SU-DHL-6 (cell line): Measurements from ENCODE around the gene MIB2.

Source experiments
- H2AFZ ChIP-seq: fragments of 200-600 bp; sonication (generic); 2 replicates; pipeline ENCODE4 v1.6.1; 2014; ENCODE audit warnings: low read depth, mild to moderate bottlenecking, moderate library complexity, mixed read lengths, antibody characterized with exemption, low read length; ENCODE audit not compliant: severe bottlenecking
- H3F3A ChIP-seq: fragments of 200-600 bp; shearing (Covaris generic); 2 replicates; pipeline ENCODE4 v1.6.0; 2016; ENCODE audit warnings: antibody characterized with exemption, mild to moderate bottlenecking; ENCODE audit not compliant: insufficient read depth
- H3K27ac ChIP-seq: fragments of 200-600 bp; sonication (generic); 2 replicates; pipeline ENCODE4 v1.5.1; 2016; ENCODE audit warnings: low read depth, mild to moderate bottlenecking, low read length, moderate library complexity, mixed read lengths
- H3K27me3 ChIP-seq: fragments of 200-600 bp; sonication (generic), shearing (Covaris generic); 2 replicates; pipeline ENCODE4 v1.6.0; 2014; ENCODE audit warnings: mild to moderate bottlenecking, low read length
- H3K36me3 ChIP-seq: fragments of 200-600 bp; sonication (generic); 2 replicates; pipeline ENCODE4 v1.6.1; 2014; ENCODE audit warnings: mild to moderate bottlenecking, low read length, mixed read lengths
- H3K4me2 ChIP-seq: fragments of 300-600, 200-600 bp; shearing (Covaris generic), sonication (generic); 2 replicates; pipeline ENCODE4 v1.6.0; 2014; ENCODE audit warnings: low read length, low read depth, mild to moderate bottlenecking; ENCODE audit not compliant: poor library complexity, severe bottlenecking
- H3K4me3 ChIP-seq: fragments of 200-600 bp; sonication (generic); 2 replicates; pipeline ENCODE4 v1.5.1; 2014; ENCODE audit warnings: antibody characterized with exemption, low read length, mild to moderate bottlenecking, mixed read lengths; ENCODE audit not compliant: insufficient read depth, poor library complexity, severe bottlenecking
- H3K79me2 ChIP-seq: fragments of 200-600 bp; sonication (generic); 2 replicates; pipeline ENCODE4 v1.6.1; 2014; ENCODE audit warnings: mild to moderate bottlenecking, low read length, moderate library complexity; ENCODE audit not compliant: insufficient read depth
- H3K9ac ChIP-seq: fragments of 200-600 bp; sonication (generic); 2 replicates; pipeline ENCODE4 v1.7.0; 2014; ENCODE audit warnings: mild to moderate bottlenecking, low read length
- H3K9me2 ChIP-seq: fragments of 200-600 bp; sonication (generic); replicated peaks from 2 replicates; pipeline ENCODE4 v1.6.1; 2014; ENCODE audit warnings: low read length; ENCODE audit not compliant: insufficient read depth
- H3K9me3 ChIP-seq: fragments of 200-600 bp; sonication (generic); 2 replicates; pipeline ENCODE4 v1.6.1; 2014; ENCODE audit warnings: low read length, mixed read lengths; ENCODE audit not compliant: insufficient read depth
- H4K20me1 ChIP-seq: fragments of 200-600 bp; sonication (generic); 2 replicates; pipeline ENCODE4 v1.6.1; 2014; ENCODE audit warnings: low read depth, mild to moderate bottlenecking, antibody characterized with exemption, low read length, moderate library complexity, mixed read lengths
- EZH2phosphoT487 ChIP-seq: fragments of 200-600 bp; sonication (generic), shearing (Covaris generic); conservative IDR thresholded peaks from 2 replicates; pipeline ENCODE4 v1.6.1; 2018; ENCODE audit warnings: mild to moderate bottlenecking, antibody characterized with exemption, low read length, moderate library complexity, mixed read lengths
- TF ChIP-seq, protein P1 (sequence below): fragments of 200-600 bp; sonication (generic); IDR thresholded peaks from one replicate; pipeline ENCODE4 v1.5.1; 2017; ENCODE audit warnings: antibody characterized with exemption, mild to moderate bottlenecking, low read length, moderate library complexity; ENCODE audit not compliant: insufficient read depth, poor library complexity, severe bottlenecking

The MIB2 gene

GRCh38 chr1:1577367-1578011, 37.8 kb upstream of the MIB2 start:
- Histone ChIP-seq H4K20me1 (0 out of 2 replicates have a peak, but pooled peaks cover 4% of the 10 kb centered on the region), H3K9ac (no peak overlapping the region), H3K4me3 (no peak overlapping the region)

GRCh38 chr1:1578371-1578940, 36.8 kb upstream of the MIB2 start:
- Histone ChIP-seq H3K9ac (no peak overlapping the region), H4K20me1 (0 out of 2 replicates have a peak, but pooled peaks cover 3% of the 10 kb centered on the region), H3K36me3 (no peaks in the 10 kb centered on the region), H2AFZ (no peak overlapping the region), H3K9me2 (no peaks in the 10 kb centered on the region), H3F3A (no peaks in the 10 kb centered on the region), H3K4me3 (no peak overlapping the region), H3K27ac (no peak overlapping the region), H3K9me3 (no peaks in the 10 kb centered on the region), H3K79me2 (peaks cover 10% of the 10 kb centered on the region), H3K4me2 (no peak overlapping the region), H3K27me3 (no peaks in the 10 kb centered on the region)
- TF ChIP-seq, protein P1, sequence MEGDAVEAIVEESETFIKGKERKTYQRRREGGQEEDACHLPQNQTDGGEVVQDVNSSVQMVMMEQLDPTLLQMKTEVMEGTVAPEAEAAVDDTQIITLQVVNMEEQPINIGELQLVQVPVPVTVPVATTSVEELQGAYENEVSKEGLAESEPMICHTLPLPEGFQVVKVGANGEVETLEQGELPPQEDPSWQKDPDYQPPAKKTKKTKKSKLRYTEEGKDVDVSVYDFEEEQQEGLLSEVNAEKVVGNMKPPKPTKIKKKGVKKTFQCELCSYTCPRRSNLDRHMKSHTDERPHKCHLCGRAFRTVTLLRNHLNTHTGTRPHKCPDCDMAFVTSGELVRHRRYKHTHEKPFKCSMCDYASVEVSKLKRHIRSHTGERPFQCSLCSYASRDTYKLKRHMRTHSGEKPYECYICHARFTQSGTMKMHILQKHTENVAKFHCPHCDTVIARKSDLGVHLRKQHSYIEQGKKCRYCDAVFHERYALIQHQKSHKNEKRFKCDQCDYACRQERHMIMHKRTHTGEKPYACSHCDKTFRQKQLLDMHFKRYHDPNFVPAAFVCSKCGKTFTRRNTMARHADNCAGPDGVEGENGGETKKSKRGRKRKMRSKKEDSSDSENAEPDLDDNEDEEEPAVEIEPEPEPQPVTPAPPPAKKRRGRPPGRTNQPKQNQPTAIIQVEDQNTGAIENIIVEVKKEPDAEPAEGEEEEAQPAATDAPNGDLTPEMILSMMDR: no peak
- no peak for TF ChIP-seq EZH2phosphoT487

More at GRCh38 chr1:1577367-1578011, 37.8 kb upstream of the MIB2 start:
- H3K4me2 ChIP-seq: no peak overlapping the region
- H3K27me3 ChIP-seq: no peaks in the 10 kb centered on the region
- H3K9me2 ChIP-seq: no peaks in the 10 kb centered on the region
- H2AFZ ChIP-seq: no peak overlapping the region
- no peak for TF ChIP-seq EZH2phosphoT487
- TF ChIP-seq, protein P1: no peak
- H3K79me2 ChIP-seq: peaks cover 20% of the 10 kb centered on the region
- no peaks in the 10 kb centered on the region for H3K36me3 ChIP-seq
- H3K9me3 ChIP-seq: no peaks in the 10 kb centered on the region
- H3K27ac ChIP-seq: no peak overlapping the region
- H3F3A ChIP-seq: no peaks in the 10 kb centered on the region

GRCh38 chr1:1582585-1583346, 32.5 kb upstream of the MIB2 start:
- Histone ChIP-seq H3K36me3 (no peaks in the 10 kb centered on the region), H3F3A (no peaks in the 10 kb centered on the region), H3K79me2 (no peaks in the 10 kb centered on the region), H3K4me3 (no peak overlapping the region), H3K9me2 (no peaks in the 10 kb centered on the region), H2AFZ (no peak overlapping the region), H4K20me1 (no peaks in the 10 kb centered on the region), H3K27me3 (no peaks in the 10 kb centered on the region), H3K9me3 (no peaks in the 10 kb centered on the region), H3K9ac (no peak overlapping the region), H3K27ac (no peak overlapping the region), H3K4me2 (no peak overlapping the region)
- TF ChIP-seq EZH2phosphoT487: no peak
- TF ChIP-seq, protein P1: no peak
